GM19240 (cell line): ENCODE results near the gene POP5.
"Not testable (repeated sequence)": the region's sequence is repeated elsewhere in the genome, so short reads cannot be mapped to it uniquely, and the experiment has no call there.

Experiments used
- DNase-seq: peaks from one replicate; pipeline ENCODE4 v3.0.0; 2011; ENCODE audit warnings: low spot score; ENCODE audit not compliant: insufficient read length

The POP5 gene, protein sequence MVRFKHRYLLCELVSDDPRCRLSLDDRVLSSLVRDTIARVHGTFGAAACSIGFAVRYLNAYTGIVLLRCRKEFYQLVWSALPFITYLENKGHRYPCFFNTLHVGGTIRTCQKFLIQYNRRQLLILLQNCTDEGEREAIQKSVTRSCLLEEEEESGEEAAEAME

DNA sequence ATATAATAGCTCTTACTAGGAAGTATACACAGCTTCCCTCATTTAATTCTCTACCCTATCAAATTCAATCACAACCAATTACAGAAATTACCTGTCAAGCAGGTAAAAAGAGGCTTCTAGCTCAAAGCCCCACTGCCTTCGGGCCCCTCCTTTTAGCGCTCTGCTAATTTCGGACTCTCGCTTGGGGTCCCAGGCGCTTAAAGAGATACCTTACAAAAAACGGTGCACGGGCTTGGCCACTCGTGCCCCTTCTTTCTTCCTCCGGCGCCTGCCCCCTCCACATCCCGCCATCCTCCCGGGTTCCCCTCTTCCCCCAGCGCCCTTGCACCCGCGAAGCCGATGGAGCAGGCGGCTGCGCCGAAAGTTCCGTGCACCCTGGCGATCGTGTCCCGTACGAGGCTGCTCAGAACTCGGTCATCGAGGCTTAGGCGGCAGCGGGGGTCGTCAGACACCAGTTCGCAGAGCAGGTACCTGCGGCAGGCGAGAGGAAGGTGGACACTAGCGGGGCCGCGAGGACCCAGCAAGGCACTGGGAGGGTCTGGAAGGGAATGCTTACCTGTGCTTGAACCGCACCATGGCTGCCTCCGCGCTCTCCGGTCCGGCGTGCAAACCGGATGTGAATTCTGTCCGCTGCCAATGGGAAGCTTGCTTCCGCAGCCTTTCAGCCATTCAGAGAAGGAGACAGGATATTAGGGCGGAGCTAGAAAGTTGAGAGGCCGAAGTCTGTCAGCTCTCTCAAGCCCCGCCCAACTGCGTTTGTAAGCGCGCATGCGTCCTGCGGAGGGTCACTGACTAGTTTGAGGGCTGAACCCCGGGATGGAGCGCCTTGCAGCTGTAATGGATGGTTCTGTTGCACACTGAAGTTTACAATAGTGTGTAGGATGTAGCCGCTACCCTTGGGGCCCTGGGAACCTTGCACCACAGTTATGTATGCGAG lies at the start of gene POP5:
POP5 (minus strand) TSS at position 616 of the 937 bp plus-strand sequence; CDS start at position 576, 40 bp downstream.
- peak; percentile 93 for DNase-seq

DNA sequence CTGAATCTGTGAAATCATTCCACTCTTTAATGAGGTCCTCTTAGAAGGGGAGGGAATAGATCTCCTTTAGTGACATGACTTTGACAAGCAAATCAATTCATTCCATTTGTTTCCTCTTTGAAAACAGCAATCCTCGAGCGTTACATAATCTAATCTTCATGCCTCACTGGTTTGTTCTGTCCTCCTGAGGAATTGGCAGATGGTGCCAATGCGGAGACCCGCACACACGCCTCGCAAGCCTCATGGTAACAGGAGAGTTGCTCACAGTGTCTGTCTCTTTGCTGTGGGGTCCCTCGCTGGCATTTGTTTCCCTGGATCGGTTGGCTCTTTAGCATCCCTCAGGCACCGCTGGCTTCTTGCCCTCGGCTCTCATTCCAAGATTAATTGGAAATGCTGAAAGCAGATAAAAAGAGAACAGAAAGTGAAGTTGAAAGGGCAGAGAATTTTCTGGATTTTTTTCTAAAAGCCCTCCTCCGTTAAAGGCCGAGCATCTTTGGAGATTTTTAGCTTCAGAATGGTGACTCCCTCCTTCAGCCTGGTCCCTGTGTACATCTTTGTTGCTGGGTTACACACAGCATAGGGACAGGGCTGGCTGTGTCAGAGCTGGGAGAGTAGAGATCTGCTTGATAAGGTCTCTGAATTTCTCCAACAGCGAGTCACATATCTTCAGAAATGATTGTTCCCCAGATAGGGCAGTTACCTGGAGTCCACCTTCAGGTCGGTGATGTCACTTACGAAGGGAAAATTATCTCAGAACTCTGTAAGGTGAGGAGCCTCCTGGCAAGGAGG lies 49.1 kb upstream of the POP5 start:
- DNase-seq: no peak

DNA sequence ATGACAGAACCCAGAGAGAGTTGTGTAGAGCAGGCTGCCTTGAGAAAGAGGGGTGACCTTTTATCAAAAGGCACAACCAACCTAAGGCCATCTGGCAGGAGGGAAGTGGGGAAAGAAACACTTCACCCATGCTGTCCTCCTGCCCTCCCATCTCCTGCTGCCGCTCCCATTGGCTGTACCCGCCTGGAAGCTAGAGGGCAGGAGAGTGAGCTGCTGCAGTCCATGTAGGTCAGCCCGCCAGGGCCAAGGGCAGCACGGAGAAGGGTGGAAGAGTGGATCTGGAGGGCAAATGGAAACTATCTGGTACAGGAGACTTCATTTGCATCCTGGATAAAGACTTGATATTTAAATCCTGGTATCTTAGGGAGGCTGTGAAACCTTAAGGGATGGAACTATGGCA lies 47.7 kb upstream of the POP5 start:
- no peak for DNase-seq

DNA sequence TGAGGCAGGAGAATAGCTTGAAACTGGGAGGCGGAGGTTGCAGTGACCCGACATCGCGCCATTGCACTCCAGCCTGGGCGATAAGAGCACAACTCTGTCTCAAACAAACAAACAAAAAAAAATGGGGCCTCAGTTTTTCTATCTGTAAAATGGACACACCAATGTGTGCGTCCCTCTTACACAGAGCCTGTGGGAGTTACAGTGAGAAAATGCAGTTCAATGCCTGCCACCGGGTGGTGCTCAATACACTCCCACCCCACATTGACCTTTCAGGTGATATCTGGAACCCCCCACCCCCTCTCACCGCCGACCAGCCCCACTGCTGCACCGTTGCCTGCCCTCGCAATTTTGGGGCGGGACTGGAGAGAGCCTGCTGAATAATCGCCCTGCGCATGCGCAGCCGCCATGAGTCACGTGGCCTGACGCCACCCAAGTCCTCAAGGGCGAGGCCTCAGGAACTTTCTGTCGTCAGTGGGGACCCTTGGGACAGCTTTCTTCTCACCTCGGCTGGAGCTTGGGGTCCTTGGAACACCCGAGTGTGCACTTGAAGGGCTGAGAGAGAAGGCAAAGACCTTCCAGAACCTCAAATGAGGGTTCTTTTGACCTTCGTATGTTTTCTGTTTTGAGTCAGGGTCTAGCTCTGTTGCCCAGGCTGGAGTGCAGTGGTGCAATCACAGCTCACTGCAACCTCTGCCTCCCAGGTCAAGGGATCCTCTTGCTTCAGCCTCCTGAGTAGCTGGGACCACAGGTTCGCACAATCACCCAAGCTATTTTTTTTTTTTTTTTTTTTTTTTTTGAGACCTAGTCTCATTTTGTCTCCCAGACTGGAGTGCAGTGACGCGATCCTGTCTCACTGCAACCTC lies 44.6 kb upstream of the POP5 start:
- DNase-seq: no peak

DNA sequence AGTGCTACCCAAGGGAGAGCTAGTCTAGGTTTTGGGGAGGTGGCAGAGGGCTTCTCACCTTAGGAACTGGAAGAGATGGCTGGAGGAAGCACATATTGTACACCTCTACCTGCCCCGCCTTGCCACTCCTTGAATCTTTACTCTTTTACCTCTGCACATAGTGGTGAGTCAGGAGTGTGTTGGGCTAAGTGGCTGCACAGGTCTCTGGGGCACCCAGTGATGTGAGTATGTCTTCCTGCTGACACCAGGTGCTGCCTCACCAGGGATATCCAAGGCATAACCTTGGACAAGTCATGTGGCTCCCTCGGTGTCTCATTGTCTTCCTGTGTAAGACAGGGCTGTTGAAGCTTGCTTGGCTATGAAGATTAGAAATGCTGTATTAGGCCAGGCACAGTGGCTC lies 39.4 kb upstream of the POP5 start:
- DNase-seq: no peak

DNA sequence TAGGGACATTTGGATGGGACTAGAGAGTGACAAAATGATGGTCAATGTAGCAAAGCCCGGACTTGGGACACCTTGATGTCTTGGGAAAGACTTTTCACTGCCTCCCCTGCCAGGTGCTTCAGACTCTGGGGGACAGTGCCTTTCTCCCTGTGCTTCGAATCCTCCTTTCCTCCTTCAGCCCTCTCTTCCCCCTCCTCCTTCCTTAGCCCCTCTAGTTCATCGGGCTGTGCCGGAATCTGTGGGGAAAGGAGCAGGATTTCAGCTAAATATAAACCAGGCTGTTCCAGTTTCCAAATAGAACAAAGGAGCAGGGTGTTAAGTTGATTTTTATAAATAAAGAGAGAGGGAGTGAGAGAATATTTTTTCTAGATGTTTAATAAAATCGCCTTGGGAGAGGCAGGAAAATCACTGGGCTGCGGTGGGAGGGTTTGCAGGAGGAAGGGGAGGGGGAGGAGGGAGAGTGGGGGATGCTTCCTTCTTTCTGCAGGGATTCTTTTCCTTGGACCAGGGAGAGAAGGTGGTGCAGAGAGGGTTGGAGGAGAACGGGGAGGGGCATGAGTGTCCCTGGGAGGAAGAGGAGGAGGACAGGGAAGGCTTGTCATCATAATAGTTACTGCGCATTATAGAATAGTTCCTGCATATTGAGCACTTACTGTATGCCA lies 37.9 kb upstream of the POP5 start:
- DNase-seq: no peak

DNA sequence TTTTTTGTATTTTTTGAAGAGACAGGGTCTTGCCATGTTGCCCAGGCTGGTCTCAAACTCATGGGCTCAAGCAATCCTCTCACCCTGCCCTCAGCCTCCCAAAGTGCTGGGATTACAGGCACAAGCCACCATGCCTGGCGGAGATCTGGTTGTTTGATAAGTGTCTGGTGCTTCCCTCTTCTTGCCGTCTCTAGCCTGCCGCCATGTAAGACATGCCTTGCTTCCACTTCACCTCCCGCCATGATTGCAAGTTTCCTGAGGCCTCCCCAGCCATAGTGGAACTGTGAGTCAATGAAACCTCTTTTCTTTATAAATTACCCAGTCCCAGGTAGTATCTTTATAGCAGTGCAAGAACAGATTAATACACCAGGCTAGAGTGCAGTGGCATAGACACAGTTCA lies 36.6 kb upstream of the POP5 start:
- DNase-seq: not testable (repeated sequence)

DNA sequence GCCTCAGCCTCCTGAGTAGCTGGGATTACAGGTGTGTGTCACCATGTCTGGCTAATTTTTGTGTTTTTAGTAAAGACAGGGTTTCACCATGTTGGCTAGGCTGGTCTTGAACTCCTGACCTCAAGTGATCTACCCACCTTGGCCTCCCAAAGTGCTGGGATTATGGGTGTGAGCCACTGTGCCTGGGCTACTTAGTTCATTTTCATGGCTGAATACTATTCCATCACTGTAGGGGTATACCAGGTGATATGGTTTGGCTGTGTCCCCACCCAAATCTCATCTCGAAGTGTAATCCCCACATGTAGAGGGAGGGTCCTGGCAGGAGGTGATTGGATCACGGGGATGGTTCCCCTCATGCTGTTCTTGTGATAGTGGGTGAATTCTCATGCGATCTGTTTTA lies 36.0 kb upstream of the POP5 start:
- DNase-seq: not testable (repeated sequence)

DNA sequence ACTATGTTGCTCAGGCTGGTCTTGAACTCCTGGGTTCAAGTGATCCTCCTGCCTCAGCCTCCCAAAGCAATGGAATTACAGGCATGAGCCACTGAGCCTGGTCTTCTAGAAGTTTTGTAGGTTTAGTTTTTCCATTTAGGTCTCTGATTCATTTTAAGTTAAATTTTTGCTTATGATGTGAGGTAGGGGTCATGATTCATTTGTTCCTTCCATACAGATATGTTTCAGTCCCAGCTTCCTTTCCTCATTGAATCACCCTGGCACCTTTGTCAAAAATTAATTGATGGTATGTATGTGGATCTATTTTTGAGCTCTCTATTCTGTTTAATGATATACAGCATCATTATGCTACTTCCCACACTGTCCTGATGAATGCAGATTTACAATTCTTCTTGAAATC lies 33.6 kb upstream of the POP5 start:
- no peak for DNase-seq

DNA sequence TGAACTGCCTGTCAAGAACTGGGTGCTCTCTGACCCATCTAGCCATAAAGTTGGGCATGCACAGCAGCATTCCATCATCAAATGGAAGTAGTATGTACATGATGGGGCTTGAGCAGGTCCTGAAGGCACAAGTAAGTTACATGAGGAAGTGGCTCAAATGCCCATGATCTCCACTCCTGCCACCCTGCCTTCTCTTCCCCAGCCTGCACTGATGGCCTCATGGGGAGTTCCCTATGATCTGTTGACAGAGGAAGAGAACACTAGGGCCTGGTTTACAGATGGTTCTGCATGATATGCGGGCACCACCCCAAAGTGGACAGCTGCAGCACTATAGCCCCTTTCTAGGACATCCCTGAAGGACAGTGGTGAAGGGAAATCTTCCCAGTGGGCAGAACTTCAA lies 30.3 kb upstream of the POP5 start:
- not testable (repeated sequence) for DNase-seq

DNA sequence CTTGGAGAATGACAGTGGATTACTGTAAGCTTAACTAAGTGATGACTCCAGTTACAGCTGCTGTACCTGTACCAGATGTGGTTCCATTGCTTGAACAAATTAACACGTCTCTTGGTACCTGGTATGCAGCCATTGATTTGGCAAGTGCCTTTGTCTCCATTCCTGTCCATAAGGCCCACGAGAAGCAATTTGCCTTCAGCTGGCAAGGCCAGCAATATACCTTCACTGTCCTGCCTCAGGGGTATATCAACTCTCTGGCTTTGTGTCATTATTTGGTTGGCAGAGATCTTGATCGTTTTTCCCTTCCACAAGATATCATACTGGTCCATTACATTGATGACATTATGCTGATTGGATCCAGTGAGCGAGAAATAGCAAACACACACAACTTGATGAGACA lies 29.4 kb upstream of the POP5 start:
- no peak for DNase-seq

DNA sequence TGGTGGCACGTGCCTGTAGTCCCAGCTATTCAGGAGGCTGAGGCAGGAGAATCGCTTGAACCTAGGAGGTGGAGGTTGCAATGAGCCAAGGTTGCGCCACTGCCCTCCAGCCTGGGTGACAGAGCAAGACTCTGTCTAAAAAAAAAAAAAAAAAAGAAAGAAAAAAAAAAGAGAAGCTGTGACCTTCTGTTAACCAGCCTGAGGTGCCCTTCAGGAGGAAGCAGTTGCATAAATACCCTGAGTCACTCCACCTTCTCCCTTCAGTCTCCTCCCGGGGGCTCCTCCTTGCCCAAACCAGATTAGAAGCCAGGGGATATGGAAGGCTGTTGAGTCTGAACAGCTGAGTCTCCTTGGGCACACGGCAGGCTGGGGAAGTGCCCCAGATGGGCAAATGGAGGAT lies 21.2 kb upstream of the POP5 start:
- not testable (repeated sequence) for DNase-seq

DNA sequence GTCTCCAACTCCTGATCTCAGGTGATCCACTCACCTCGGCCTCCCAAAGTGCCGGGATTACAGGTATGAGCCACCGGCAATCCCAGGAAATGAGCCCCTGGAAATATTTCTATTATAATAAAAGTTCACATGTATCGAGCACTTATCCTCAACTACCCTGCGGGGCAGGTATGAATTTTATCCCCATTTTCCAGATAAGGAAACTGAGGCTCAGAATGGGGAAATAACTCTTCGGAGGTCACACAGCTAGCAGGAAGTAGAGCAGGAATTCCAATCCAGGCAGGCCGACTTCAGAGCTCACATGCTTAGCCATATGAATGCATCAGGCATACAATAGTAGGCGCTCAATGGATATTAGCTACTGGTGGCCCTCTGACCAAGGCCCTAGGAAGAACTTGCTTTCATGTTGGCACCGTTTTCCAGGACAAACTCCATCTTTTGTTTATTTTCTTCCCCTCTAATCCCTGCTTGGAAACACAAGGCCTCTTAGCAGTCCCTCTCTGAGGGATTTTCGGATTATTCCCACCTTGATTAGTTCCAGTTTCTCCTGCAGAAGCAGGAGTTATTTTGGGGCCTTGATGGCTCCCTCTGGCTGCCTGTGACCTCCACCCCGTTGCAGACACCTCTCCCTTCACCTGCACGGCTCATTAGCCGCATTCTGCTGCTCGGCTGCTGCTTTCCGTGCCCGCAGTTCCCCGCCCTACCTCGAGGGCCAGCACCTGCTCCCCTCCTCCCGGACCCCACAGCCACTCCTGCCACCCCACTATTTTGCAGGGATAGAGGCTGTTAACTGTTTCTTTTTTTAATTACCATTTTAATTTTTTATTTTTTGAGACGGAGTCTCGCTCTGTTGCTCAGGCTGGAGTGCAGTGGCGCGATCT lies 18.7 kb upstream of the POP5 start:
- DNase-seq: no peak

DNA sequence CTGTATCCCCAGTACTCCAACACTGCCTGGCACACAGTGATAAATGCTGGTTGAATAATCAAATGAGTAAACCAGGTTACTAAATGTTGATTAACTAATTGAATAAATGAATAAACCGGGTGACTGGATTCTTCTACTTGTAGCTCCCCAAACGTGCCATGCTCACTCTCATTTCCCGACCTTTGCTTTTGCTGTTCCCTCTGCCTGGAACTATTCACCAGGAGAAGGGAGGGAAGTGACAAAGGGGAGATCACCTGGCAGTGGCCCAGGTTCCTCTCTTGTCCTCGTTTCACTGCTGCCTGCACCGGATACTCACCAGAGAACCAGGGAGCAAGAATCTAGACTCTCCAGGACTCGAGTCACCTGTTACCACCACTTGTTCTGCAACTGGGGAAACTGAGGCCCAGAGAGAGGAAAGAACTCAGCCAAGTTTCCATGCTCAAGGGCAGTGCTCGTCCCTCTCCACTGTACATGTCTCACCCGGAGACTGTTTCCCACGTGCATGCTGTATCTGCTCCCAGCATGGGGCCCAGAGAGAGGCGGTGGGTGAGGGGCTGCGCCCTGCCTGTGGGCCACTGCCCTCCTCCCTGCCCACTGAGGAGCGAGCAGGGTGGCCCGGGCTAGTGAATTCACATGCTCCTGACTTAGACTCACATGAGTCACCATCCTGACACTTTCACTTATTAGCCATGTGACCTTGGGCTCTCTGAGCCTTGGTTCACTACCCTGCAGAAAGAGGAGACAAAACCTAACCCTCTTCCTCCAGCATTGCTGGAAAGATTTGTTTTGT lies 17.7 kb upstream of the POP5 start:
- DNase-seq: no peak

DNA sequence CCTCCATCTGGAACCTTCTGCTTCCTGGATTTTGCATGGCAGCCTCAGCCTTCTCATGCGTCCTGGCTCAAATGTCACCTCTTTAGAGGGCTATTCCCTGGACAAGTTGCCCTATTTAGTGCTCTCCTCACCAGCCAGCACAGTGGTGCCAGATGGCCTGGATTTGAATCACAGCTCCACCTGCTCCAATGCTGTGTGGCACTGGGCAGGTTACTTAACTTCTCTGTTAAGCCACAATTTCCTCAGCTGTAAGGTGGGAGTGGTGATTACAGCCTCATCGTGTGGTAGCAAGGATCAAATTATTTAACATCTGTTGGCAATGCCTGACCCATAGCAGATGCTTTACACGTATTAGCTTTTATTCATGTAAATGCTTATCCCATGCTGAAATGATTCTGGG lies 16.7 kb upstream of the POP5 start:
- DNase-seq: no peak

DNA sequence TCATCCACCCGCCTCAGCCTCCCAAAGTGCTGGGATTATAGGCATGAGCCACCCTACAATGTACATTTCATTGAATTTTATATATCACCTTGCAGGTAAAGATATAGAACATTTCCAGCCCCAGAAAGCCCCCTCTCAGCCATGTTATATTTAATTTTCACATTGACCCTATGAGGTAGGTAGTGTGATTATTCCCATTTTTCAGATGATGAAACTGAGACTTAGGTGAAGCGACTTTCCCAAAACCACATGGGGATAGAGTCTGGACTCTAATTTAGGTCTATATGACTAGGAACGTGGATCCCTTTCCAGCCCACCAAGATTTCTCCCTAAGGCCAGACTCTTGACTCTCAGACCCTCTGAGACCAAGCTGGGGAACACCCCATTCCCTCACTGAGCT lies 15.7 kb upstream of the POP5 start:
- DNase-seq: no peak

DNA sequence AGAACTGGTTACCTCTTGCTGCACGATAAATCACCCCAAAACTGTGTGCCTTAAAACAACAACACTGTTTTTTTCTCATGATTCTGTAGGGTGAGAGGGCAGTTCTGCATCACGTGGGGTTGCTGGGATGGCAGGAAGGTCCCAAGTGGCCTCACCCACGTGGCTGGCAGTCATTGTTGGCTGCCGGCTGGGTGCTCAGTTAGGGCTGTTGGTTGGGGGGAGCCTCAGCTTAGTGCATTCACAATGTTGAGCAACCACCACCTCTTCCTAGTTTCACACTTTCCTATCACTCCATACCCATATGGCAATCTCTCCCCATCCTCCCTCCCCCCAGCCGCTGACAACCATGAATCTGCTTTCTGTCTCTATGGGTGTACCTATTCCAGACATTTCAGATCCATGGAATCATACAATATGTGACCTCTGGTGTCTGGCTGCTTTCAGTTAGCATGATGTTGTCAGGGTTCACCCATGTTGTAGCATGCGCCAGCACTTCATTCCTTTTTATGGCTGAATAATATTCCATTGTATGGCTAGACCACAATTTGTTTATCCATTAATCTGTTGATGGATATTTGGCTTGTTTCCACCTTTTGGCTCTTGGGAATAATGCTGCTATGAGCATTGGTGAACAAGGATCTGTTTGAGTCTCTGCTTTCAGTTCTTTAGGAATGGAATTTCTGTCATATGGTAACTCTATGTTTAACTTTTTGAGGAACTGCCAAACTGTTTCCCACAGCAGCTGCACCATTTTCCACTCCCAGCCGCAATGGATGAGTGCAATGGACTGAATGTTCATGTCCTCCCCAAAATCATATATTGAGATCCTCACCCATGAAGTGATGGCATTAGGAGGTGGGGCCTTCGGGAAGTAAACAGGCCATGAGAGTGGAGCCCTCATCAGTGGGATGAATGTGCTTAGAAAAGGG lies 11.2 kb upstream of the POP5 start:
- DNase-seq: no peak
